ENCODE measurements around the gene ZNG1B. TPM values are rescaled to one million over a fixed set of nuclear protein-coding genes. Genes with fewer than 3 reads are reported as not detected.
"Not testable (repeated sequence)": the region's sequence is repeated elsewhere in the genome, so short reads cannot be mapped to it uniquely, and the experiment has no call there.

ZNG1B gene
- total and polyA plus RNA-seq, 9 of the 15 experiments (the other 6 are each of a cell fraction or from before 2014, with no cell fraction given), result 37.4 to 108 (median 45.0) TPM

- H3K27ac ChIP-seq (ENCODE audit: extremely low read depth, low read depth, low read length); H3K4me1 ChIP-seq (replicated peaks in 1 of 2; ENCODE audit: control insufficient read depth in 2 of 2, insufficient read depth in 2 of 2, low read length in 2 of 2); H2AFZ ChIP-seq (ENCODE audit: low read depth, low read length); intact Hi-C loops (cut with micrococcal nuclease); H3K4me2 ChIP-seq (ENCODE audit: insufficient read depth, low read length); BruUV-seq (replicated peaks); POLR2A ChIA-PET; CTCF ChIA-PET (ENCODE audit: low intra/inter-chr PET ratio); DNase-seq (ENCODE audit: extremely low read depth in 1 of 4, low spot score in 3 of 4); H3K9me1 ChIP-seq (ENCODE audit: control insufficient read depth, insufficient read depth, low read length); H4K20me1 ChIP-seq (replicated peaks; ENCODE audit: control insufficient read depth, insufficient read depth, low read length); H3K27me3 ChIP-seq (ENCODE audit: control insufficient read depth in 2 of 2, insufficient read depth in 2 of 2, low read length in 2 of 2); FAIRE-seq; H3K36me3 ChIP-seq (ENCODE audit: control insufficient read depth, insufficient read depth, low read length); in situ Hi-C loops (cut with MboI); H3K4me3 ChIP-seq; H3K9ac ChIP-seq (ENCODE audit: insufficient read depth in 1 of 2, low read depth in 2 of 2, low read length in 2 of 2); H3K9me3 ChIP-seq (replicated peaks; ENCODE audit: control insufficient read depth, insufficient read depth, low read depth, low read length); H3K79me2 ChIP-seq (ENCODE audit: control insufficient read depth, insufficient read depth, low read length): not testable (repeated sequence)
- peak; percentile 88 for ATAC-seq
- TF ChIP-seq RAD21 (CRISPR knock-in tag; conservative IDR thresholded peaks at IDR 0.05 in 1 of 2, IDR thresholded peaks at IDR 0.05 in 1 of 2), result peak; percentile 18 to 19; a peak in 2 of 4 replicates
- WGBS (ENCODE audit: insufficient coverage, low coverage, missing lambda C conversion rate), result no CpG with 5 or more reads among the region's 12 CpGs
Observed at GRCh38 chr2:113527350-113528045, 90.0 kb downstream of the ZNG1B start.

GRCh38 chr2:113528126-113528525 lies 90.6 kb downstream of the ZNG1B start:
- H3K9me3 ChIP-seq (replicated peaks; ENCODE audit: control insufficient read depth, insufficient read depth, low read depth, low read length); CTCF ChIA-PET (ENCODE audit: low intra/inter-chr PET ratio); in situ Hi-C loops (cut with MboI); intact Hi-C loops (cut with micrococcal nuclease); H3K79me2 ChIP-seq (ENCODE audit: control insufficient read depth, insufficient read depth, low read length); H4K20me1 ChIP-seq (replicated peaks; ENCODE audit: control insufficient read depth, insufficient read depth, low read length); H3K27me3 ChIP-seq (ENCODE audit: control insufficient read depth in 2 of 2, insufficient read depth in 2 of 2, low read length in 2 of 2); POLR2A ChIA-PET; H3K36me3 ChIP-seq (ENCODE audit: control insufficient read depth, insufficient read depth, low read length); DNase-seq (ENCODE audit: extremely low read depth in 1 of 4, low spot score in 3 of 4); H3K4me2 ChIP-seq (ENCODE audit: insufficient read depth, low read length); H3K27ac ChIP-seq (ENCODE audit: extremely low read depth, low read depth, low read length); H3K4me1 ChIP-seq (replicated peaks in 1 of 2; ENCODE audit: control insufficient read depth in 2 of 2, insufficient read depth in 2 of 2, low read length in 2 of 2); H3K4me3 ChIP-seq; H2AFZ ChIP-seq (ENCODE audit: low read depth, low read length); H3K9me1 ChIP-seq (ENCODE audit: control insufficient read depth, insufficient read depth, low read length); BruUV-seq (replicated peaks); FAIRE-seq; H3K9ac ChIP-seq (ENCODE audit: insufficient read depth in 1 of 2, low read depth in 2 of 2, low read length in 2 of 2): not testable (repeated sequence)
- peak; percentile 63 for ATAC-seq
- WGBS (ENCODE audit: insufficient coverage, low coverage, missing lambda C conversion rate), result 48% methylated on average over 3 of the region's 5 CpGs

- H3K4me2 ChIP-seq (ENCODE audit: insufficient read depth, low read length); in situ Hi-C loops (cut with MboI); intact Hi-C loops (cut with micrococcal nuclease); ATAC-seq; DNase-seq (ENCODE audit: extremely low read depth in 1 of 4, low spot score in 3 of 4); H3K27ac ChIP-seq (ENCODE audit: extremely low read depth, low read depth, low read length); H3K27me3 ChIP-seq (ENCODE audit: control insufficient read depth in 2 of 2, insufficient read depth in 2 of 2, low read length in 2 of 2); H4K20me1 ChIP-seq (replicated peaks; ENCODE audit: control insufficient read depth, insufficient read depth, low read length); H3K4me3 ChIP-seq; H3K9me3 ChIP-seq (replicated peaks; ENCODE audit: control insufficient read depth, insufficient read depth, low read depth, low read length); POLR2A ChIA-PET; H3K36me3 ChIP-seq (ENCODE audit: control insufficient read depth, insufficient read depth, low read length); H3K79me2 ChIP-seq (ENCODE audit: control insufficient read depth, insufficient read depth, low read length); H3K9ac ChIP-seq (ENCODE audit: insufficient read depth in 1 of 2, low read depth in 2 of 2, low read length in 2 of 2); CTCF ChIA-PET (ENCODE audit: low intra/inter-chr PET ratio); FAIRE-seq; H3K4me1 ChIP-seq (replicated peaks in 1 of 2; ENCODE audit: control insufficient read depth in 2 of 2, insufficient read depth in 2 of 2, low read length in 2 of 2); H2AFZ ChIP-seq (ENCODE audit: low read depth, low read length); BruUV-seq (replicated peaks); H3K9me1 ChIP-seq (ENCODE audit: control insufficient read depth, insufficient read depth, low read length): not testable (repeated sequence)
- 43% methylated on average over 1 of the region's 3 CpGs for WGBS (ENCODE audit: insufficient coverage, low coverage, missing lambda C conversion rate)
Observed at GRCh38 chr2:113528904-113529303, 91.4 kb downstream of the ZNG1B start.

GRCh38 chr2:113532991-113533390 lies 95.5 kb downstream of the ZNG1B start:
- H3K4me2 ChIP-seq (ENCODE audit: insufficient read depth, low read length); H3K9me1 ChIP-seq (ENCODE audit: control insufficient read depth, insufficient read depth, low read length); H3K9ac ChIP-seq (ENCODE audit: insufficient read depth in 1 of 2, low read depth in 2 of 2, low read length in 2 of 2); FAIRE-seq; POLR2A ChIA-PET; H2AFZ ChIP-seq (ENCODE audit: low read depth, low read length); DNase-seq (ENCODE audit: extremely low read depth in 1 of 4, low spot score in 3 of 4); H4K20me1 ChIP-seq (replicated peaks; ENCODE audit: control insufficient read depth, insufficient read depth, low read length); H3K79me2 ChIP-seq (ENCODE audit: control insufficient read depth, insufficient read depth, low read length); H3K36me3 ChIP-seq (ENCODE audit: control insufficient read depth, insufficient read depth, low read length); H3K9me3 ChIP-seq (replicated peaks; ENCODE audit: control insufficient read depth, insufficient read depth, low read depth, low read length); H3K4me3 ChIP-seq; in situ Hi-C loops (cut with MboI); intact Hi-C loops (cut with micrococcal nuclease); ATAC-seq; BruUV-seq (replicated peaks); H3K27ac ChIP-seq (ENCODE audit: extremely low read depth, low read depth, low read length); H3K27me3 ChIP-seq (ENCODE audit: control insufficient read depth in 2 of 2, insufficient read depth in 2 of 2, low read length in 2 of 2); H3K4me1 ChIP-seq (replicated peaks in 1 of 2; ENCODE audit: control insufficient read depth in 2 of 2, insufficient read depth in 2 of 2, low read length in 2 of 2); CTCF ChIA-PET (ENCODE audit: low intra/inter-chr PET ratio): not testable (repeated sequence)
- WGBS (ENCODE audit: insufficient coverage, low coverage, missing lambda C conversion rate), result no CpG with 5 or more reads among the region's 4 CpGs
